ENCODE measurements around the gene ARFGEF3. TPM values are rescaled to one million over a fixed set of nuclear protein-coding genes. Genes with fewer than 3 reads are reported as not detected.

Gene ARFGEF3
- total and polyA plus RNA-seq, 11 donors, result 0.58 to 11.9 (median 2.5) TPM

DNA sequence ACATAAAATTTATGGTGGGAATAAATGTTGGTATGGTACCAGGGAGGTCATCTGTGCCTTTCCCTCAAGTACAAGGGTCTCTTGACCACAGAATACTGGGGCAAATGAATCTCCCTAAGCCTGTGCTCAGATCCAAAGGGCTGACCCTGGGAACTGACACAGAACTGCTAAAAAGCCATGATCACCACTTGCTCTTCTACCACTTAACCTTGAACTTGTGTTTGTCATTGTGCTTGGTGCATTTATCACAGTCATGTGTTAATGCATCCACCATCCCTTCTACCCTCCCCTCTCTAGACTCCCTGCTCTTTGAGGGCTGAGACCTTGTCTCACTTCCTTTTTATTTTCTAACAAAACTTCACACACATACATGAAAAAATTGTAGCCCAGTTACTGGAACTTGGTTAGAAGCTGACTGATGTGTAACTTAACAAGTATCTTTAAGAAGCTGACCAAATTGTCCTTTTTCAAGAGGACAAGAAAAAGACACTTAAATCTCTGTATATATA, 102.7 kb downstream of the ARFGEF3 start:
- ATAC-seq (no peak), DNase-seq (no peak)
- H3K27ac ChIP-seq, result no peak overlapping the region
- no peaks in the 10 kb centered on the region for H3K36me3 ChIP-seq
- no peak for TF ChIP-seq POLR2A (IDR thresholded peaks at IDR 0.05)
- TF ChIP-seq, protein P1, sequence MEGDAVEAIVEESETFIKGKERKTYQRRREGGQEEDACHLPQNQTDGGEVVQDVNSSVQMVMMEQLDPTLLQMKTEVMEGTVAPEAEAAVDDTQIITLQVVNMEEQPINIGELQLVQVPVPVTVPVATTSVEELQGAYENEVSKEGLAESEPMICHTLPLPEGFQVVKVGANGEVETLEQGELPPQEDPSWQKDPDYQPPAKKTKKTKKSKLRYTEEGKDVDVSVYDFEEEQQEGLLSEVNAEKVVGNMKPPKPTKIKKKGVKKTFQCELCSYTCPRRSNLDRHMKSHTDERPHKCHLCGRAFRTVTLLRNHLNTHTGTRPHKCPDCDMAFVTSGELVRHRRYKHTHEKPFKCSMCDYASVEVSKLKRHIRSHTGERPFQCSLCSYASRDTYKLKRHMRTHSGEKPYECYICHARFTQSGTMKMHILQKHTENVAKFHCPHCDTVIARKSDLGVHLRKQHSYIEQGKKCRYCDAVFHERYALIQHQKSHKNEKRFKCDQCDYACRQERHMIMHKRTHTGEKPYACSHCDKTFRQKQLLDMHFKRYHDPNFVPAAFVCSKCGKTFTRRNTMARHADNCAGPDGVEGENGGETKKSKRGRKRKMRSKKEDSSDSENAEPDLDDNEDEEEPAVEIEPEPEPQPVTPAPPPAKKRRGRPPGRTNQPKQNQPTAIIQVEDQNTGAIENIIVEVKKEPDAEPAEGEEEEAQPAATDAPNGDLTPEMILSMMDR (IDR thresholded peaks at IDR 0.05), result no peak
- intact Hi-C loops (cut with DNase I), result no loop called here
- no peaks in the 10 kb centered on the region for H3K4me1 ChIP-seq
- peaks cover 0 to 2% (median 0%) of the 10 kb centered on the region in 9 donors for H3K27me3 ChIP-seq
- H3K4me3 ChIP-seq, result no peak overlapping the region
- H3K9me3 ChIP-seq, result no peaks in the 10 kb centered on the region

DNA sequence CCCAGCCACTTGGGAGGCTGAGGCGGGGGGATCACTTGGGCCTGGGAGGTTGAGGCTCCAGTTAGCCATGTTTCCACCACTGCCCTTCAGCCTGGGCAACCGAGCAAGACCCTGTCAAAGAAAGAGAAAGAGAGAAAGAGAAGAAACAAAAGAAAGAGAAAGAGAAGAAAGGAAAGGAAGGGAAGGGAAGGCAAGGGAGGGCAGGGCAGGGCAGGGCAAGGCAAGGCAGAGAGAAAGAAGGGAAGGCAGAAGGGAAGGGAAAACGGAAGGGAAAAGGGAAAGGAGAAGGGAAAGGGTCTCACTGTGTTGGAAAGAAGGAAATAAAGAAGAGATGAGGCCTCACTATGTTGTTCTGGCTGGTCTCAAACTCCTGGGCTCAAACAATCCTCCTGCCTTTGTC, 104.4 kb downstream of the ARFGEF3 start:
- no peak overlapping the region for H3K27ac ChIP-seq
- no peak for ATAC-seq
- peaks cover 0 to 3% (median 0%) of the 10 kb centered on the region in 9 donors for H3K27me3 ChIP-seq
- TF ChIP-seq POLR2A (IDR thresholded peaks at IDR 0.05), result no peak
- TF ChIP-seq, protein P1 (IDR thresholded peaks at IDR 0.05), result no peak
- DNase-seq, result no peak
- 86 to 94% (median 93%) methylated on average over 3 of the region's 3 CpGs for WGBS, 4 donors
- H3K4me3 ChIP-seq, result no peak overlapping the region
- no peaks in the 10 kb centered on the region for H3K4me1 ChIP-seq
- intact Hi-C loops (cut with DNase I), result no loop called here
- H3K9me3 ChIP-seq, result no peaks in the 10 kb centered on the region
- H3K36me3 ChIP-seq, result no peaks in the 10 kb centered on the region

DNA sequence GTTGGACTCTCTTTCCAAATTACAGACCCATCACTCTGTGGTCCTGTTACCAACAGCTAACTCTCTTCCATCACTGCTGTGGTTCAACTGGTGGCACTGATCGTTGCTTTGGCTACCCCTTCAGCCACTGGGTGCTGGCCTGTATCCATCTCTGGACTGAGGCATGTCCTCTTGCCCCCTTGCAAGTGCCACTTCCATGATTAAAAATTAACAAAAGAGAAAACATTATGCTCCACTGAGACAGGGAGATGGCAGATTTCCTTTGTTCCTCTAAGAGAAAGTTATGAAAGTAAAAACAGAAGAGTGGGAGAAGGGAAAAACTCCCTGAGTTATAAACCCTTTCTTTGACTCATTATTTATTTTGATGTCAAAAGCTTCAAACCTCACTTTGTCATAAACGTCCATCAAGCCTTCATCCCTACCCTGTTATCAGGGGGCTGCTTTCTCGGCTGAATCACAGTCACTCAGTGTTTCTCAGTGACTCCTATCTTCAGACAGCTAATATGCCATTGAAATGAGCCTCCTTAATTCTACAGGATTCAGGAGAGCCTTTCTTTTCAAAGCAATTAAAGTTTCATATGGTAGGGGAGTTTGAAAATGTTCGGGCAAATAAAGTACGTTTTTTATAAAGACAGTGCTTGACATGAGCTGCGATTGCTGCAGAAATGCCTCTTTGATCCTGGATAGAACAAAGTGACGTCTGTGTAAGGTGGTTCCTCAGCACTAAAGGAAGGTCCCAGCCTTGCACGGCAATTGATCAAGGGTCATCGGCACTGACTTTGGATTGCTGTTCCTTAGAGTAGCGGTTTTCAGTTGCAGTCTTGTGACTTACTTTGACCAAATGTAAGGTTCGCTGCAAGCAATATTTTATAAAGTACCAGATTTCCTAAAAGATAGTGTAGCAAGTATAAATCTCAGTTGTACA, 106.5 kb downstream of the ARFGEF3 start:
- no peak for DNase-seq
- Histone ChIP-seq H3K36me3 (no peaks in the 10 kb centered on the region), H3K4me1 (no peaks in the 10 kb centered on the region), H3K27me3 (peaks cover 0 to 3% (median 0%) of the 10 kb centered on the region in 9 donors), H3K4me3 (no peak overlapping the region), H3K27ac (no peak overlapping the region), H3K9me3 (no peaks in the 10 kb centered on the region)
- intact Hi-C loops (cut with DNase I), result no loop called here
- no peak for TF ChIP-seq POLR2A (IDR thresholded peaks at IDR 0.05)
- TF ChIP-seq, protein P1 (IDR thresholded peaks at IDR 0.05), result no peak
- 65 to 74% (median 72%) methylated on average over 11 of the region's 11 CpGs for WGBS, 4 donors
- no peak for ATAC-seq

DNA sequence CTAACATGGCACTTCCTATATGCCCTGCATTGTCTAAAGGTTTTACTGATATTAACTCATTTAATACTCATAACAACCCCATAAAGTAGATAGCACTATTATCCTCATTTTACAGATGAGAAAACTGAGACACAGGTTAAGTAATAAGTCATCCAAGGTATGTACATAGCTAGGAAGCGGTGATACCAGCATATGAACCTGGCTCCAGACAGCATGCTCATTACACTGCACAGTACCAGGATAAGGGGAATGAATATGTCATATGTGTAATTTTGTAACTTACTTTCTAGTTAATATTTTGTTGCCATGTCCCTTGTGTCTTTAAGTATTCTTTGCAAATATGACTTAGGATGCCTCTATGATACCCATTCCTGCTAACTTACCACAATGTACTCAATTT, 109.7 kb downstream of the ARFGEF3 start:
- Histone ChIP-seq H3K9me3 (no peaks in the 10 kb centered on the region), H3K36me3 (no peaks in the 10 kb centered on the region), H3K27ac (no peak overlapping the region), H3K4me1 (no peaks in the 10 kb centered on the region), H3K27me3 (peaks cover 0 to 3% (median 0%) of the 10 kb centered on the region in 9 donors), H3K4me3 (no peak overlapping the region)
- intact Hi-C loops (cut with DNase I), result loop anchor here in 1 of 10 donors (10.0 kb wide), 1 partner anchor 493 kb away; no protein-coding TSS in a partner anchor
- WGBS, 4 donors, result 87 to 100% (median 97%) methylated on average over 1 of the region's 1 CpG
- DNase-seq (no peak), ATAC-seq (no peak)
- TF ChIP-seq, protein P1 (IDR thresholded peaks at IDR 0.05), result no peak
- TF ChIP-seq POLR2A (IDR thresholded peaks at IDR 0.05), result no peak

Measured in heart left ventricle (tissue), 16 donors.